GM18907 (cell line): ENCODE measurements around the gene TCTN2.
A peak's percentile ranks its signal among the peaks of the same experiment; 100 is the strongest.

Experiments used
- ATAC-seq: cut with Tn5 transposase; IDR thresholded peaks from one replicate; pipeline ENCODE4 v1.9.1; 2021; ENCODE audit warnings: mild to moderate bottlenecking, moderate library complexity; ENCODE audit not compliant: unreplicated experiment

Gene TCTN2

DNA sequence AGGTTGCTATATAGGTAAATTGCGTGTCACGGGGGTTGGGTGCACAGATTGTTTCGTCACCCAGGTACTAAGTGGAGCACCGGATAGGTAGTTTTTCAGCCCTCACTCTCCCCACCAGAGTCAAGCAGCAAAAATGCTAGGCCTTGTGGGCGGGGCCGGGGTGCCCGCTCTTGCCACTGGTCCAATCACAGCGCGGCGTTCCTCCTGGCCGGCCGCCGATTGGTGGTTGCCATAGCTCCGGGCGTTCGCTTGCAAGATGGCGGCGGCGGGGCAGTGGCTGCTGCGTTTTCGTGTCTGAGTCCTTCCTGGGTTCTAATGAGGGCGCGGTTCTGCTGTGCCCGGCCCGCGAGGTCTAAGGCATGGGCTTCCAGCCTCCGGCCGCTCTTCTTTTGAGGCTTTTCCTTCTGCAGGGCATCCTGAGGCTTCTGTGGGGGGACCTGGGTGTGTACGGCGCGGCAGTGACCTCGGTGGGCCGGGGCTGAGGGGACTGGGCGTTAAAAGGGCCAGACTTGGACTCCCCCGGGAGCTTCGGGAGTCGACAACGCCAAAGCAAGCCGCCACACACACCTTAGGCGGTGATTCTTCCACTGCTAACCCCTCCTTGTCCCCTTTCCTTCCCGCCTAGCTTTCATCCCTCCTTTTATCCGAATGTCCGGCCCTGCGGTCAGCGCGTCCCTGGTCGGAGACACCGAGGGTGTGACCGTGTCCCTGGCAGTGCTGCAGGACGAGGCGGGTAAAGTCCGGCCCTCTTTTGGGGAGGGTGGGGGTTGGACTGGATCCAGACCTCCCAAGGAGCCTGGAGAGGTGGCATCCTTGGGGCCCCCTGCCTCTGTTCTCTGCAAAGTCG is at the start of gene TCTN2:
TCTN2 (plus strand) TSS at position 232 of the 847 bp plus-strand sequence; CDS start at position 360, 128 bp downstream.
- ATAC-seq, result peak; percentile 98

DNA sequence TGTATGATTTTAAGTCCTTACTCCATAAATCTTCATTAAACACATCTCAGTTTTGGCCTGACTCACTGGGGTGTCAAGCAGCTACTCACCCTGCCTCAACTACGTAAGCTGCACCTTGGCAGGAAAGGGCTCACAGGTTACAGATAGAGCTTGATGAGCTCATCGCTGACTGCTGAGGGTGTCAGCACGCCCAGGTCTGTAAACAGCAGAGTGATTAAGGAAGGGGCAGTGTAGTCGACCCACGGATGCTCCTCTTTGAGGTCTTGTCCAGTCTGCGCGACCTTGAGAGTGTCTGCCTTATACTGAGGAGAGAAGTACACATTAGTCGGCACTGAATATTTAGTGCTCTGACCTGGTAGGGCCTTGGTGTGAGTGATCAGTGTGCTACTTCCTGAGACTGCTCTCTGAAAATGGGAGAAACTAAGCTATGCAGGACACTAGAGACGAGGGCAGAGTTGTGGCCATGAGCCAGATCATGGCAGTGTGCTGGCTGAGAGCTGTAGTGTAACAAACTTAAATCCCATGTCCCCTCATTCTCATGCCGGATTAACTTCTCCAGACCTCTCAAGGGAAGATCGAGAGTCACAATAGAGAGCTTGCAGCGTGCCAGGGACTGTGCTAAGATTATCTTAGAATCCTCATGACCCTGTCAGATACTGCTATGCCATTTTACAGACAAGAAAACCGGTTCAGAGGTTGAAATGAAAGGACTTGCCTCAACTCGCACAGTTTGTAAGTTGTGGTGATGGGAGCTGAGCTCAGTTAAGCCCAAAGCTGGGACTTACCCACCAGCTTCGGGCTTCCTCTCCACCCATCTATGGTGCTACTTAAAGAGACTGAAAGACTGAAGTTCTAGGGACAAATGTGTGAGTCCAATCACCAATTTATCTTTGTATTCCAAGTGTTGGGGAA is 49.0 kb upstream of the TCTN2 start:
- no peak for ATAC-seq

DNA sequence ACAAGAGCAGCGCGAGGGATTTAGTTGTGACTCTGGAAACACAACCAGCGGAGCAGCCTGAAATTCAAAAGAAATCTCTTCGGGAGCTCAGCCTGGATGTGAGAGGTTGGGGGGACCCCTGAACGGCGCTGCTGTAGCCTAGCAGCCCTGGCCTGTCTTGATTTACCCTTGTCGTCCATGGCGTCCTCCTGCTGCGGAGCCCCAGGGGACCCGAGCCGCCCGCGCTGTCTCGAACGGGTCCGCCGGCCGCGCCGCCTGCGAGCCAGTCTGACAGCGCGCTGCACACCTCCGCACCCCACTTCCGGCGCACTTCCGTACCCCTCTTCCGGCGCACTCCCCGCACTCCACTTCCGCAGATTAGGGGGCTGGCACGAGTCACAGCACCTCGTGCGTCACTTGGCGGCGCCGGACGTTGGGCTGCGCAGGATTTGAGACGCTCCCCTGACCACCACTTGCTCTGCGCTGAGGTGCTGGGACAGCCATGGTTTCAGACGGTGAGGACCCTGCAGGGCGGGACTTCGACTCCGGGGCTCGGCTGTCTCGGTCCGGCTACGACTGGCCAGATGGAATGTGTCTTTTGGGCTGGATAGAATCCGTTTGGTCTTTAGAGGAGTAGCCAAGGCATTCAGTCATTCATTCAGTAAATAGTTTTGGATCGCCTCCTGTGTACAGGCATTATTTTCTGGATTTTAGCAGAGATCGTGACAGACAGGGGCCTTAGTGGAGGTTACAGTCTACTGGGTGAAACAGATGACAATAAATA is 37.4 kb upstream of the TCTN2 start, which contains the start of the genes EIF2B1 and GTF2H3:
EIF2B1 (minus strand) TSS at position 308 of the 763 bp plus-strand sequence; CDS start at position 179, 129 bp downstream.
GTF2H3 (plus strand) TSS at position 451 of the 763 bp plus-strand sequence; CDS start at position 482, 31 bp downstream.
- peak; percentile 94 for ATAC-seq

DNA sequence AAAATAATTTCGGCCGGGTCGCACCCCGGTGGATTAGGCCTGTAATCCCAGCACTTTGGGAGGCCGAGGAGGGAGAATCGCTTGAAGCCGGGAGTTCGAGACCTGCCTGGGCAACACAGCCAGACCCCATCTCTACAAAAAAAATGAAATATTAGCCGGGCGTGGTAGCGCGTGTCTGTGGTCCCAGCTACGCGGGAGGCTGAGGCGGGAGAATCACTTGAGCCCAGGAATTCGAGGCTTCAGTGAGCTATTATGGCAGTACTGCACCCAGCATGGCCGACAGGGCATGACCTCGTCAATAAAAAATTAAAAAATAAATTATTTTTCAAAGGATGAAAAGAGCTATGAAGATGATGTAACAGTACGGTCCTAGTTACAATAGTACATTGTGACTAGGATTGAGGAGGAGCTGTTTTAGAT is 36.8 kb upstream of the TCTN2 start:
- no peak for ATAC-seq

DNA sequence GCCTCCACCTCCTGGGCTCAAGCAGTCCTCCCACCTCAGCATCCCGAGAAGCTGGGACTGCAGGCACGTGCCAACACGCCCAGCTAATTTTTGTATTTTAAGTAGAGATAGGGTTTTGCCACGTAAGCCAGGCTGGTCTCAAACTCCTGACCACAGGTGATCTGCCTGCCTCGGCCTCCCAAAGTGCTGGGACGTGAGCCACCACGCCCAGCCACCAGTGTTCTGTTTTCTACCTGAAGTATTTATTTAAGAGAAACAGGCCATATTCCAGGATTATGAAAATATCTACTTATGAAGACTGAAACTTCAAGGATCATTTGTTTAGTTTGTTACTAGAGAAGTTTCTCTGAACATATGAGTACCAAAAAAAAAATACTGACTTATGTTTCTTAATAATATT is 27.0 kb upstream of the TCTN2 start:
- ATAC-seq, result no peak

DNA sequence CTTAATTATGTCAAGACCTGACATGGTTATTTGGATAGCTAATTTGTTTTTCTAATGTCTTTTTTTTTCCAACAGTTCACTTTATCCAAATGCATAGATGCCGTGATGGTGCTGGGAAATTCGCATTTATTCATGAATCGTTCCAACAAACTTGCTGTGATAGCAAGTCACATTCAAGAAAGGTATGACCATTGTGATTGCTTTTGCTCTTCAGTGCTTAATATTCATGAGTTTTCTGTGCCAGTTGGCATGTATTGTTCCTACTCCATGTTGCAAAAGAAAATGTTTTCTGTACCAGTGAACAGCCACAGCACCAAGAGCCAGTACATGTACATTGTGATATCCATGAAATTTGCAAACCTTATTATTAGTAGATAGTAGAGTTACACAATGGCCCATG is 25.5 kb upstream of the TCTN2 start:
- ATAC-seq, result no peak

DNA sequence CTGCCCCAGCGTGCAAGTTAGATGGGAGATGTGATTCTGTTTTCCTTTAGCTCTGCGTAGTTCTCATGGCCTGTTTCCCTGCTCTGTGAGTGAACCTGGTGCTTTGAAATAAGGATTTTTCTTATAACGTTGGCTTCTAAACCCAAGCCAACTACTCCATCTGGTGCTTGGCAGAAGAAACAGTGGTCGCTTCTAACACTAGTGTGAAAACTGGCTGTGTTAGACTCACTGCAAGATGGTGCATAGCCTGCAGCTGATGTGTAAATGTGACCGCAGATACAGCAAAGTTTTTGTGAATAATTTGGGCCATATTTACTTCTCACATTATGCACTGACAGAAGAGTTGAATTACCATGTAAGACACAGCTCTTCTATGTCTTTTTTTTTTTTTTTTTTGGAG is 25.0 kb upstream of the TCTN2 start:
- no peak for ATAC-seq

DNA sequence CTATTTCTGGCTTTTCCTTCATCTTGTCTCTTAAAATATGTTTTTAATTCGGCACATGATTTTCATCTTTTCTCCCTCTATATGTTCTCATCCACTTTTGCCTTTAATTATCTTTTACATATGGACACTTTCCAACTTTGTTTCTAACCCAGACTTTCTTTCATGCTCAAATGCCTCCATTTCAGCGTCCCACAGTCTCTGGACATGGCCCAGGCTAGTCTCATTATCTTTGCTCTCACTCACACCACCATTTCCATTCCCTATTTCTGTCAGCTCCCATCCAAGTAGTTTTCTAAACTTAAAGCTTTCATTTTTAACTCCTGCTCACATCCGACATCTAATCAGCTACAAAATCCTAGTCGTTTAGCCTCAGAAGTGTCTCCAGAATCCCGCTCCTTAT is 22.5 kb upstream of the TCTN2 start:
- no peak for ATAC-seq

DNA sequence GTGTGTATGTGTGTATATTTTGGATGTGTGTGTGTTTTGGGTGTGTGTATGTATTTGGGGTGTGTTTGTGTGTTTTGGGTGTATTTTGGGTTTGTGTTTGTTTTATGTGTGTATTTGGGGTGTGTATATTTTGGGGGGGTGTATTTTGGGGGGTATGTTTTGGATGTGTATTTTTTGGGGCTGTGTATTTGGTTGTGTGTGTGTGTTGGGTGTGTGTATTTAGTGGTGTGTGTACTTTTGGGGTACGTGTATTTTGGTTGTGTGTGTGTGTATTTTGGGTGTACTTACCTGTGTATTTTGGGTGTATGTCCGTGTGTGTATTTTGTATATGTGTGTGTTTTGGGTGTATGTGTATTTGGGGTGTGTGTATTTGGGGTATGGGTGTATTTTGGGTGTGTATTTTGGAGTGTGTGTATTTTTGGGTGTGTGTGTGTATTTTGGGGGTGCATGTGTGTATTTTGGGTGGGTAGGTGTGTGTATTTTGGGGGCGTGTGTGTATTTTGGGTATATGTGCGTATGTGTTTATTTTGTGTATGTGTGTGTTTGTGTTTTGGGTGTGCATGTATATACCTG is 16.7 kb upstream of the TCTN2 start:
- no peak for ATAC-seq

DNA sequence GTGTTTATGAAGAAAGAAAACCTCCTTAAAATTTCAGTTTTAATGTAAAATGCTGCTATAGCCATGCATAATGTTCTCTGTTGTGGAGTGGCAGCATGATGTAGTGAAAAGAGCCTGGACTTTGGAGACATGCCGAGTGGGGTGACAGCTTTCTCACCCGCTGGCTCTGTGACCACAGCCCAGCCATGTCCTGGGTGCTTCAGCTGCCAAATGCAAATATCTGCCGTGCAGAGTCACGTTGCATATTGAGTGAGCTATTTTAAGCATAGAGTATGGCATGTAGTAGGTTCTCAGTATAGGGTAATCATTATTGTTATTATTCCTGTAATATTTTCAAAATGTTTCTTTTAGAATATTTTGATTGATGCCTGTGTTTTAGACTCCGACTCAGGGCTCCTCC is 15.5 kb upstream of the TCTN2 start:
- ATAC-seq, result peak; percentile 89

DNA sequence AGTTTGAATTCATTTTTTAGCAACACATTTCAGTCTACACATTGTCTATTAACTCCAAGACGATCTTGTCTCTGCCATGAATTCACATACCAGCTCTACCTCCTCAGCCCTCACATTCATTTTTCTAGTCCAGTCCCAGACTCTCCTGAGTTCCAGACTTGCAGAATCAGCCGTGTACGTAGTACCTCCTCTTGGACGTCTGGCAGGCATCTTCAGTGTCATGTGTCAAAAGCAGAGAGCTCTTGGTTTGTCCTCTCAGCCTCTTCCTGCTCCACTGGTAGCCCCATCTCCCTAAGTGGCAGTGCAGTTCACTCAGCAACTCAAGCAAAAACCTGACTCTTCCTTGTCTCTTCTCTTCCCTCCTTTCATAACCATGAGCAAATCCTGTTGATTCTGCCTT is 14.5 kb upstream of the TCTN2 start:
- ATAC-seq, result no peak

DNA sequence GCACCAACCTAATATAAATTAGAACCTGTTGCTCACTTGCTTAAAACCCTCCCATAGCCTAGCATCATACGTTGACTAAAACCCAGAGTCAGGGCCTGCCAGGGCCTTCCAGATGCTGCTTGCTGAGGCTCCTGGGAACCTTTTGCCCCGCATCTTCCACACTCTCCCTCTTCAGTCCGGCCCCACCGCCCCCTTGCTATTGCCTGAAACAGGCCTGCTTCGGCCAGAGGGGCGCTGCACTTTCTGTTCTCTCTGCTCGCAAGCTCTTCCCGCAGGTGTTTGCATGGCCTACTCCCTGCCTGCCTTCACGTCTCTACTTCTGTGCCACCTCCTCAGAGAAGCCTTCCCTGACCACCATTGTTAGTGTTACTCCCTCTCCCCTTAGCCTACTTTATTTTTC is 13.7 kb upstream of the TCTN2 start:
- ATAC-seq, result no peak

DNA sequence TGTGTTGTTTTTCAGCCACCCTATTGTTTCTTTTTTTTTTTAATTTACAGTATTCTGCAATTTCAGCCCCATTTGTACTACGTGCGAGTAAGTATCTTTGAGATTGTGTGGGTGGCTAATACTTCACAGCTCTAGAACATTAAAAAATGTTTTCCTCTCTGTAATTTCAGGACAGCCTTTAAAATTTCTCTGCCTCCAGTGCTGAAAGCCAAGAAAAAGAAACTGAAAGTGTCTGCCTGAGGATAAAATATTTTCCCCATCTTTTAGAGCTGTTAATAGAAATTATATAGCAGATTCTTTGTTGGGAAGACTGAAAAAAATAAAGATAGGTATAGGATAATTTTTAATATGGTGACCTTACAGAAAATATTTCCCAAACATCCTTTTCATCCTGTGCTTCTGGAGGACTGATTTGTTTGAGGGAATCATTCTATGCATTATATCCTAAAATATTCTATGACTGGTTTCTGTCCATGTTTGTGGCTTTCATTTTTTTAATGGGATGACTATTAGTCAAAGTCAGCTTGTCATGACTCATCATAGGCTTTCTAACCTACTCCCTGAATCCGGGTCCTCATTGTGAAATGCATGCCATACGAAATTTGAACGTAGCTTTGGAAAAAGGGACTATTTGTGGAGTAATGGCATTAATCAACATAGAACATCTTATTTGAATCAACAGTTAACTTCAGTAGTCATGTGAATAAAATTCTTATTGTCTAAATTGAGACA is 10.8 kb upstream of the TCTN2 start:
- no peak for ATAC-seq

DNA sequence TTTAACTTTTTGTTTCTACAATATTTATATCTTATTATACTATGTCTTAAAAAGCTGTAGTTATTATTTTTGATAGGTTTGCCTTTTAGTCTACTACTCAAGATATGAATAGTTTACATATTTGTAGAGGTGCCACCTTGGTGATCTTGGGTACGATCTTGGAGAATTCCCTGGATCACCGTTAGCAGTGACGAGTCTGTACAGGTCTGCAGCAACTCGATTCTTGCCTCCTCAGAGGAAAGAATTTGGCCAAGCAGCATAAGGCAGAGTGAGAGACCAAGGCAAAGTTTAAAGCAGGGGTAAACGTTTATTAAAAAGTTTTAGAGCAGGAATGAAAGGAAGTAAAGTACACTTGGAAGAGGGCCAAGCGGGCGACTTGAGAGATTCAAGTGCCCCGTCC is 3.1 kb upstream of the TCTN2 start:
- ATAC-seq, result no peak

DNA sequence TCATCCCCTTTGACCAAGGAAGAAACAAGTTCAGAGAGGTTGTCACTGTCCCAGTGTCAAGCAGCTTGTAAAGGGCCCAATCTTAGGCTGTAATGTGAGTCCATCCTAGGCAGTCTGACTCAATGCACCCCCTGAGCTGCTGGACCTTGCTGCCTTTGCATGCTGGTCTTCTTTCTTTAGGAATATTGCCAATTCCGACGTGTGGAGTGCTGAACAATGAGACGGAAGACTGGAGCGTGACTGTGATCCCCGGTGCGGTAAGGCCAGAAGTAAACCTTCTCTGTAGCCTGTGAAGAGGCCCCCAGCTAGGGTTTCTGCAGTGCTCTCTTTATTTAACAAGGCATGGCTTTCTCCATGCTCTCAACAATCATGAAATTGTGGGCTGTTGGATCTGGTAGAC is 963 bp downstream of the TCTN2 start:
- ATAC-seq, result no peak

DNA sequence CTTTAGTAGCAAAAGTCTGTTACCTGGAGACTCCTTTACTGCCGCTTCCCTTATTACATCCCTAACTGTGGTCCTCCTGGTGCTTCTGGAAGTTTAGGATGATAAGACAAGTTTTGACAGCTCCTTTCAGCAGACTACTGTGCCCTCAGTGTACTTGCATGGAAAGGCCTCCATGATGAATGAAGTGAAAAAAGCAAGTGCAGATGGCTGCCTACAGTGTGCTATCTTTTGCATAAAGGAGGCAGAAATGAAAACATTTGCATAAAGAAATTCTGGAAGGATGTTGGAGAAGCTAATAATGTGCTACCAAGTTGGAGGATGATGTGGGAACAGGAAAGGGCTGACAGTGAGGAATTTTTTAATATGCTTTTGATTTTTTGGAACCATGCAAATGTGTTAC is 4.5 kb downstream of the TCTN2 start:
- no peak for ATAC-seq

DNA sequence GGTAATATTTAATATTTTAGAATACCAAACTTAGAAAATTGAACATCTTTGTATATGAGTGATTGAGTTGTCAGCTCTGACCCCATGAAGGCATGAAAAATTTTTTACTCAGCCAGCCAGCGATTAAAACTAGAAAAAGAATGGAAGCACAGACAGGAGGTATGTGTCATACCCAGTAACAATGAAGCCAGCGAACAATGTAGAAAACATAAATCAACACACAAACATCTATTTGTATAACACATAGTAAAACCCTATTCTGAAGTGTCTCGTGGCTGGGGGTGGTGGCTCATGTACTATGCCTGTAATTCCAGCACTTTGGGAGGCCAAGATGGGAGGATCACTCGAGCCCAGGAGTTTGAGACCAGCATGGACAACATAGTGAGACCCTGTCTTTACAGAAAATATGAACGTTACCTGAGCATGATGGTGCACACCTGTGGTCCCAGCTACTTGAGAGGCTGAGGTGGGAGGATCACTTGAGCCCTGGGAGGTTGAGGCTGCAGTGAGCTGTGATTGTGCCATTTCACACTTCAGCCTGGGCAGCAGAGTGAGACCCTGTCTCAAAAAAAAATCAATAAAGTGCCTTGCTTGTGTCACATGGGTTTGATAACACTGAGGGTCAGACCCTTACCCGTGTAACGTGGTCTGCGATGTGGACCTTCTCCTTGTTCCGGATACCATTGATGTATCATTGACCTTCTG is 5.9 kb downstream of the TCTN2 start:
- no peak for ATAC-seq

DNA sequence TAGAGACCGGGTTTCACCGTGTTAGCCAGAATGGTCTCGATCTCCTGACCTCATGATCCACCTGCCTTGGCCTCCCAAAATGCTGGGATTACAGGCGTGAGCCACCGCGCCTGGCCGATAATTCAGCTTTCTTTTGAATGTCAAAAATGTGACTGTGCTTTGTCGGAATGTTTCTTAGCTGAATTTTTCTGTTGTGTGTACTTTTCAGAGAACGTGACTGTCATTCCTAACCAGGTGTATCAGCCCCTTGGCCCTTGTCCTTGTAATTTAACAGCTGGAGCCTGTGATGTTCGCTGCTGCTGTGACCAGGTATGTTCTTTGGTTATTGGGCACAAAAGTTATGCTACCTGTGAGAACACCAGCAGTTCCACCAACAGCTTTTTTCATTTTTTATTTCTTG is 8.1 kb downstream of the TCTN2 start:
- no peak for ATAC-seq

DNA sequence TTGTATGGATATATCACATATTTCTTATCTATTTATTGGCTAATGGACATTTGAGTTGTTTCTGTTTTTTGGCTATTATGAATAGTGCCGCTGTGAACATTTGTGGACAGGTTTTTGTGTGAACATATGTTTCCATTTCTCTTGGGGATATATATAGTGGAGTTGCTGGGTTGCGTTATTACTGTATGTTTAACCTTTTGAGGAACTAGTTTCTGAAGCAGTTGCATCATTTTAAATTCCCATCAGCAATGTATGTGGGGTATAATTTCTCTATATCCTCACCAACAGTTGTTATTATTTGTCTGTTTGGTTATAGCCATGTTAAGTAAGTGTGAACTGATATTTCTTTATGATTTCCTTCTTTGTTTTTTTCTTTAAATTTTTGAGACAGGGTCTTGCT is 10.7 kb downstream of the TCTN2 start:
- ATAC-seq, result no peak
